ENCODE results near the gene DDX1.

The DDX1 gene

GRCh38 chr2:15646661-15647060, 55.0 kb downstream of the DDX1 start:
- no peak for DNase-seq (ENCODE audit: low read depth)

GRCh38 chr2:15647622-15648590, 56.2 kb downstream of the DDX1 start:
- no peak for DNase-seq (ENCODE audit: low read depth)

GRCh38 chr2:15648593-15649525, 57.2 kb downstream of the DDX1 start:
- no peak for DNase-seq (ENCODE audit: low read depth)

GRCh38 chr2:15649561-15650255, 58.0 kb downstream of the DDX1 start:
- DNase-seq (ENCODE audit: low read depth), result no peak

- DNase-seq (ENCODE audit: low read depth), result no peak
Measured at GRCh38 chr2:15650616-15651366, 59.1 kb downstream of the DDX1 start.

- DNase-seq (ENCODE audit: low read depth), result no peak
Measured at GRCh38 chr2:15651367-15651727, 59.7 kb downstream of the DDX1 start.

GRCh38 chr2:15652252-15652651, 60.6 kb downstream of the DDX1 start:
- DNase-seq (ENCODE audit: low read depth), result no peak

- no peak for DNase-seq (ENCODE audit: low read depth)
Measured at GRCh38 chr2:15652801-15653200, 61.1 kb downstream of the DDX1 start.

GRCh38 chr2:15653806-15654726, 62.4 kb downstream of the DDX1 start:
- no peak for DNase-seq (ENCODE audit: low read depth)

- no peak for DNase-seq (ENCODE audit: low read depth)
Measured at GRCh38 chr2:15654727-15655073, 63.0 kb downstream of the DDX1 start.

- no peak for DNase-seq (ENCODE audit: low read depth)
Measured at GRCh38 chr2:15655123-15655887, 63.6 kb downstream of the DDX1 start.

GRCh38 chr2:15656090-15656489, 64.4 kb downstream of the DDX1 start:
- no peak for DNase-seq (ENCODE audit: low read depth)

- no peak for DNase-seq (ENCODE audit: low read depth)
Measured at GRCh38 chr2:15657759-15658158, 66.1 kb downstream of the DDX1 start.

GRCh38 chr2:15658911-15659310, 67.2 kb downstream of the DDX1 start:
- no peak for DNase-seq (ENCODE audit: low read depth)

GRCh38 chr2:15660491-15661294, 69.0 kb downstream of the DDX1 start:
- DNase-seq (ENCODE audit: low read depth), result no peak

GRCh38 chr2:15661295-15661569, 69.6 kb downstream of the DDX1 start:
- no peak for DNase-seq (ENCODE audit: low read depth)

- DNase-seq (ENCODE audit: low read depth), result no peak
Measured at GRCh38 chr2:15662026-15662425, 70.4 kb downstream of the DDX1 start.

GRCh38 chr2:15662579-15662978, 70.9 kb downstream of the DDX1 start:
- no peak for DNase-seq (ENCODE audit: low read depth)

GRCh38 chr2:15663802-15664201, 72.1 kb downstream of the DDX1 start:
- no peak for DNase-seq (ENCODE audit: low read depth)
